Suppressor macrophage (primary cell): Measurements from ENCODE around the gene TAF1D.

Experiments
- DNase-seq, 4 experiments: peaks; one replicate each; pipeline ENCODE4 v3.0.0-alpha.2; 2020 to 2022

The TAF1D gene

GRCh38 chr11:93719310-93719709 lies 22.0 kb downstream of the TAF1D start:
- no peak for DNase-seq

GRCh38 chr11:93718057-93718563 lies 23.2 kb downstream of the TAF1D start:
- DNase-seq, result peak in 1 of 4 experiments; percentile 6

- no peak for DNase-seq
These were observed 23.8 kb downstream of the TAF1D start for GRCh38 chr11:93717501-93717900.

GRCh38 chr11:93715797-93716396 lies 25.4 kb downstream of the TAF1D start:
- no peak for DNase-seq

GRCh38 chr11:93712678-93713077 lies 28.6 kb downstream of the TAF1D start:
- no peak for DNase-seq

- no peak for DNase-seq
These were observed 31.1 kb downstream of the TAF1D start for GRCh38 chr11:93710239-93710638.

GRCh38 chr11:93704237-93704636 lies 37.1 kb downstream of the TAF1D start:
- DNase-seq, result peak in 1 of 4 experiments; percentile 7

GRCh38 chr11:93700830-93701229 lies 40.5 kb downstream of the TAF1D start:
- no peak for DNase-seq

- no peak for DNase-seq
These were observed 43.7 kb downstream of the TAF1D start for GRCh38 chr11:93697611-93698010.

- DNase-seq, result no peak
These were observed 46.7 kb downstream of the TAF1D start for GRCh38 chr11:93694557-93694956.

GRCh38 chr11:93694109-93694508 lies 47.2 kb downstream of the TAF1D start:
- no peak for DNase-seq

- peak in 3 of 4 experiments; percentile 6 to 29 (median 23) for DNase-seq
These were observed 52.1 kb downstream of the TAF1D start for GRCh38 chr11:93689240-93689639.

- DNase-seq, result no peak
These were observed 54.5 kb downstream of the TAF1D start for GRCh38 chr11:93686812-93687211.

GRCh38 chr11:93686226-93686625 lies 55.1 kb downstream of the TAF1D start:
- no peak for DNase-seq
